Choroid plexus epithelial cell (primary cell): Measurements from ENCODE around the gene TNFRSF8.

Experiments used
- DNase-seq: peaks from one replicate; pipeline ENCODE4 v3.0.0-alpha.2; 2010; ENCODE audit warnings: low read depth
- H3K4me3 ChIP-seq: 2 replicates; pipeline ENCODE4 v1.5.1; 2011; ENCODE audit warnings: low read depth, mild to moderate bottlenecking, control low read depth, low read length, moderate library complexity
- TF ChIP-seq, protein P1 (sequence below): conservative IDR thresholded peaks from 2 replicates; pipeline ENCODE4 v1.5.1; 2011; ENCODE audit warnings: low read depth, mild to moderate bottlenecking, control low read depth, inconsistent platforms, low read length, moderate library complexity

Gene TNFRSF8

DNA sequence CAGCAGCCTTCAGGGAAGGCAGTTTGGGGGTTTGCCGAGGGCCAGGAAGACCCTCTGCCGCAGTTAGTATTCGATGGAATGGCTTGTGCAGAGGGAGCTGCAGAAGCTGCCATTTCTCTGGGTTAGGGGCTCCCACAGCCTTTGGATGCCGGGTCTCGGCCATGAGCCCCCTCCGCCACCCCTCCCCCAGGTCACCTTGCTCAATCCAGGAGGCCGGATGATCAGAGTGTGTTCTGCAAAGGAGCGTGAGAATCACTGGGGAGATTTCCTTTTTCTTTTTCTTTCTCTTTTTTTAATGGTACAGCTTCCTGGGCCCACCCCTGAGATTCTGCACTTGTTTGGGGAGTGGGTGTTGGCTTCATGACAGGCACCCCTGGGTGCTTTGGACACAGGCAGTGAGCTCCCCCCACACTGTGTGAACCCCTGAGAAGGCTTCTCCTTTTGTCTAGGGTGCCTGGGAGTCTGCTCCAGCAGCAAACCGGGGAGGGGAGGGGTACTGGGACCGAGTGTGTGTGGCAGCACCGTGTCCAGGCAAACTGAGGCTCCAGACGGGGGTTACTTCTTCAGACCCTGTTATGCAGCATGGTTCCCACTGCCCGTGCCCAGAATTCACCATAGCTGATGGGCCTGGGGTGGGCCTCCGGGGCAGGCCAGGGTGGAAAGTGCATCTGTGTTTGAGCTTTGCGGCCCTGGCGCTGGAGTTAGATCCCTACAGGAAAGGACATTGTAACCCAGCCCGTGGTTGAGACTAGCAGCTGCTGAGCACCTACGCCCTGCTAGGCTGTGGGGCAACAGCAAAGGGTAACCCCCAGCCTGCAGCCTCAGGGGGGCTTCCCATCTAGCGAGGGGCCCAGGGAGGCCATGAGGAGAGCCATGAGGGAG lies 122.2 kb downstream of the TNFRSF8 start:
- peak; percentile 57 for DNase-seq
- TF ChIP-seq, protein P1, sequence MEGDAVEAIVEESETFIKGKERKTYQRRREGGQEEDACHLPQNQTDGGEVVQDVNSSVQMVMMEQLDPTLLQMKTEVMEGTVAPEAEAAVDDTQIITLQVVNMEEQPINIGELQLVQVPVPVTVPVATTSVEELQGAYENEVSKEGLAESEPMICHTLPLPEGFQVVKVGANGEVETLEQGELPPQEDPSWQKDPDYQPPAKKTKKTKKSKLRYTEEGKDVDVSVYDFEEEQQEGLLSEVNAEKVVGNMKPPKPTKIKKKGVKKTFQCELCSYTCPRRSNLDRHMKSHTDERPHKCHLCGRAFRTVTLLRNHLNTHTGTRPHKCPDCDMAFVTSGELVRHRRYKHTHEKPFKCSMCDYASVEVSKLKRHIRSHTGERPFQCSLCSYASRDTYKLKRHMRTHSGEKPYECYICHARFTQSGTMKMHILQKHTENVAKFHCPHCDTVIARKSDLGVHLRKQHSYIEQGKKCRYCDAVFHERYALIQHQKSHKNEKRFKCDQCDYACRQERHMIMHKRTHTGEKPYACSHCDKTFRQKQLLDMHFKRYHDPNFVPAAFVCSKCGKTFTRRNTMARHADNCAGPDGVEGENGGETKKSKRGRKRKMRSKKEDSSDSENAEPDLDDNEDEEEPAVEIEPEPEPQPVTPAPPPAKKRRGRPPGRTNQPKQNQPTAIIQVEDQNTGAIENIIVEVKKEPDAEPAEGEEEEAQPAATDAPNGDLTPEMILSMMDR, result no peak
- peak overlapping the region; percentile 7 for H3K4me3 ChIP-seq

- peak; percentile 43 for DNase-seq
- H3K4me3 ChIP-seq, result no peak overlapping the region
- TF ChIP-seq, protein P1, result no peak
Measured at GRCh38 chr1:12185918-12186678, 123.0 kb downstream of the TNFRSF8 start.

- no peak overlapping the region for H3K4me3 ChIP-seq
- TF ChIP-seq, protein P1, result no peak
- no peak for DNase-seq
Measured at GRCh38 chr1:12186679-12186985, 123.5 kb downstream of the TNFRSF8 start.

DNA sequence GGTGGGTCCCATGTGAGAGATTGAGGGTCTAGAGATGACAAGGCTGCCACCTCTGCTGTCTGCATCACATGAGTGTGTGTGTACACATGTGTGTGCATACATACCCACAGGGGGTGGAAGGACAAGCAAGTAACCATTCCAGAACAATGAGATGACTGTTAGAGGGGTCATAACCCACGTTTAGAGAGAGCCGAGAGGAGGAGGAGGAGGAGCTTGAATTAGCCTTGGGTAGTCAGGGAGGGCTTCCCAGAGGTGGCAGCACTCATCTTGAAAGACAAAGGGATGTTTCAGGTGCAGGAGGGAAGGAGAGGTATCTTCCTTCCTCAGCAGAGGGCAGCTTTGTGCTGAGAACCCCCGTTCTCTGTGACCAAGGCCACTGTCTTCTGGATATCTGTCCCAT lies 125.0 kb downstream of the TNFRSF8 start:
- no peak overlapping the region for H3K4me3 ChIP-seq
- TF ChIP-seq, protein P1, result no peak
- peak; percentile 54 for DNase-seq

DNA sequence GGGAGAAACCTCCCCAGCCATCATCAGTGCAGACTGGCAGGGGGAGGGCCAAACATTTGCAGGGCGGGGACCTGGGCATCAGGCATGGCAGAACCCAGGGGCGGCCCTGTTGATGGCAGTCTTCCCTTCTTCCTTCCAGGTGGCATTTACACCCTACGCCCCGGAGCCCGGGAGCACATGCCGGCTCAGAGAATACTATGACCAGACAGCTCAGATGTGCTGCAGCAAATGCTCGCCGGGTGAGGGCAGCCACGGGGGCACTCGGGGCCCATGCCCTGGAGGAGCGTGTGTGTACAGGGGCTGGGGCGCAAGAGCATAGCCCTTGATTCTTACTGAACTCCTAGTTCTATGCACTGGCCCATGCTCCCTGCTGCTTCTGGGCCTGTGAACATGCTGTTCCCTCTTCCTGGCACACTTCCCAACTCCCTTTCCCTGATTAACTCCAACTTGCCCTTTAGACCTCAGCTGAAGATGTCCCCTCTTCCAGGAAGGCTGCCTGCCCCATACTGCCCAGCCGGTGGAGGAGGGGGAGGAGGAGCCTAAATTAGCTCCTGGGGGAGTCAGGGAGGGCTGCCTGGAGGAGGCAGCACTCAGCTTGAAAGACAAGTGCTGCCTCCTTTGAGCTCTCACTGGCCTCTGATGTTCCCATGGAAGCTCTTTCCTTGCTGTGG lies 125.7 kb downstream of the TNFRSF8 start:
- TF ChIP-seq, protein P1, result no peak
- no peak for DNase-seq
- H3K4me3 ChIP-seq, result no peak overlapping the region

- TF ChIP-seq, protein P1, result no peak
- H3K4me3 ChIP-seq, result no peak overlapping the region
- DNase-seq, result no peak
Measured at GRCh38 chr1:12189328-12189682, 126.2 kb downstream of the TNFRSF8 start.
